Measurements from ENCODE around the gene STK32C. TPM values are rescaled to one million over a fixed set of nuclear protein-coding genes. Genes with fewer than 3 reads are reported as not detected.
"Not testable (repeated sequence)": the region's sequence is repeated elsewhere in the genome, so short reads cannot be mapped to it uniquely, and the experiment has no call there.

STK32C gene
- total RNA-seq, 2 donors from 2014 or later: 2.6 to 3.7 TPM

DNA sequence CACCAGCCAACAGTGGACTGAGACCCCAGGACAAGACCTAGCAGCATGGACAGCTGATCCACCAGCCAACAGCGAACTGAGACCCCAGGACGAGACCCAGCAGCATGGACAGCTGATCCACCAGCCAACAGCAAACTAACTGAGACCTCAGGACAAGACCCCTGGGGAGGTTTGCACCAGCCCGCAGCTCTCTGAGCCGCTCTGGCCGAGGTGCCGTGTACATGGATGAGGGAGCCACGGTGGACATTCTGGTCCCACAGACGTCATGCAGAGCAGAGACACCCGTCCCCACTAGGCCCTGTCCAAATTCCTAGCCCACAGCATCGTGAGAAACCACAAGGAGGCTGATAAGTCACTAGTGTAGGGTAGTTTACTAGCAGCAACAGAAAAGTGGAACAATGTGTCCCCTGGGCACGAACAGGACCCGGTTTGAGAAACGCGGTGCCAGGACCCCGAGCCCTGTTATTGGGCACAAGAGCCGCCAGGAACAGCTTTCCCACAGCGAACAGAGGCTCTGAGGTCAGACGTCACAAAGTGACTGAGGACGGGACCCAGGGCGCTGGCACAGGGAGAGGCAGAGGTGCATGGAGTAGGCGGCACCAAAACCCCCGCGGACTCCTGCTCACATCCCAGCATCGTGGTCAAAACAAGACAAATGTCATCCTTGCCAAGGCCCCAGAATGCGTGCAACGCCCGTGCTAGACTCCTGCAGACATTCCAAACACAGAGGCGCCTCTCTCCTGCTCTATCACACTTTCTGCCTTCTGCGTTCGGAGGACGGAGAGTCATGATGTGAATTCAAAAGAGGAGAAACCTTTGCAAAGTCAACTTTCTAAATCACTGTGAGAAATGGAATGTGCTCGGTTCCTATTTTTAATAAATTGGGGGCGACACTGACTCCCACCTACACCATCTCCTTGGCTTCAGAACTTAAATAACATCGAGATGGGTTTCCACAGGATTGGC, 8.1 kb downstream of the STK32C start:
- H3K36me3 ChIP-seq: no peaks in the 10 kb centered on the region
- no peak overlapping the region for H3K27ac ChIP-seq
- TF ChIP-seq, protein P1, sequence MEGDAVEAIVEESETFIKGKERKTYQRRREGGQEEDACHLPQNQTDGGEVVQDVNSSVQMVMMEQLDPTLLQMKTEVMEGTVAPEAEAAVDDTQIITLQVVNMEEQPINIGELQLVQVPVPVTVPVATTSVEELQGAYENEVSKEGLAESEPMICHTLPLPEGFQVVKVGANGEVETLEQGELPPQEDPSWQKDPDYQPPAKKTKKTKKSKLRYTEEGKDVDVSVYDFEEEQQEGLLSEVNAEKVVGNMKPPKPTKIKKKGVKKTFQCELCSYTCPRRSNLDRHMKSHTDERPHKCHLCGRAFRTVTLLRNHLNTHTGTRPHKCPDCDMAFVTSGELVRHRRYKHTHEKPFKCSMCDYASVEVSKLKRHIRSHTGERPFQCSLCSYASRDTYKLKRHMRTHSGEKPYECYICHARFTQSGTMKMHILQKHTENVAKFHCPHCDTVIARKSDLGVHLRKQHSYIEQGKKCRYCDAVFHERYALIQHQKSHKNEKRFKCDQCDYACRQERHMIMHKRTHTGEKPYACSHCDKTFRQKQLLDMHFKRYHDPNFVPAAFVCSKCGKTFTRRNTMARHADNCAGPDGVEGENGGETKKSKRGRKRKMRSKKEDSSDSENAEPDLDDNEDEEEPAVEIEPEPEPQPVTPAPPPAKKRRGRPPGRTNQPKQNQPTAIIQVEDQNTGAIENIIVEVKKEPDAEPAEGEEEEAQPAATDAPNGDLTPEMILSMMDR (IDR thresholded peaks at IDR 0.05): no peak
- H3K27me3 ChIP-seq: no peaks in the 10 kb centered on the region
- no peaks in the 10 kb centered on the region for H3K9me3 ChIP-seq
- H3K4me1 ChIP-seq: no peaks in the 10 kb centered on the region
- H3K4me3 ChIP-seq: no peak overlapping the region
- no peak for DNase-seq (ENCODE audit: low spot score)

DNA sequence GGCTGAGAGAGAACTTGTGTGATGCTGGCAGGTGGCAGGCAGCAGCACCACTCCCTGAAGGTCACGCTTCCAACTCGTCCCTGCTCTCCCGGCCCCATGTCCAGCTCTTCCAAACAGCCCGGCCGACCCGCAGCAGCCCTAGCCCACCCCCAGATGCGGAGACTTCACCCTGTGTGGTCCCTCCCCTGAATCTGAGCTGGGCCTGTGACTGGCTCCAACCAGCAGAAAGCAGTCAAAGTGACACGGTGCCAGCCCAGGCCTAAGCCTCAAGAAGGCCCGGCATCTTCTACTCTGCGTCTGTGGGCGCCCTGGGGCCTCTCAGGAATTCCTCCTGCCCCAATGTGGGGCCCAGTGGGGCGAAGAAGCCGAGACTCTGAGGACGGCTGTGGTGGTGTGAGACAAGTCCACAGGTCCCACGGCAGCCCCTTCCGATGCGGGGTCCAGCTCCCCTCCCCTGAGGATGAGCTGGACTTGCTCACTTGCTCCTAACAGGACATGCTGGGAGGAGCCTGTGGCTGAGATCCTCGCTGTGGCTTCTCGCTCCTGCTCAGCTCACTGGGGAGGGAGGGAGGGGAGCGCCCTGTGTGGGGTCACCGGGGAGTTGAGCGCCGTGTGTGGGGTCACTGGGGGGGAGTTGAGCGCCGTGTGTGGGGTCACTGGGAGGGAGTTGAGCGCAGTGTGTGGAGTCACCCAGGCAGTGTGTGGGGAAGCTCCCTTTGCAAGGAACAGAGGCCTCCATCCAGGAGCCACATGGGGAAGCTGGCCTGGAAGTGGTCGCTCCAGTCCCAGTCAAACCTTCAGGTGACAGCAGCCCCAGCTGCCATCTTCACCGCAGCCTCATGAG, 9.5 kb downstream of the STK32C start:
- no peak for DNase-seq (ENCODE audit: low spot score)
- no peak overlapping the region for H3K4me3 ChIP-seq
- H3K9me3 ChIP-seq: no peaks in the 10 kb centered on the region
- H3K27me3 ChIP-seq: no peaks in the 10 kb centered on the region
- TF ChIP-seq, protein P1 (IDR thresholded peaks at IDR 0.05): no peak
- no peaks in the 10 kb centered on the region for H3K36me3 ChIP-seq
- H3K27ac ChIP-seq: no peak overlapping the region
- peaks cover 0 to 5% of the 10 kb centered on the region in 2 donors for H3K4me1 ChIP-seq

DNA sequence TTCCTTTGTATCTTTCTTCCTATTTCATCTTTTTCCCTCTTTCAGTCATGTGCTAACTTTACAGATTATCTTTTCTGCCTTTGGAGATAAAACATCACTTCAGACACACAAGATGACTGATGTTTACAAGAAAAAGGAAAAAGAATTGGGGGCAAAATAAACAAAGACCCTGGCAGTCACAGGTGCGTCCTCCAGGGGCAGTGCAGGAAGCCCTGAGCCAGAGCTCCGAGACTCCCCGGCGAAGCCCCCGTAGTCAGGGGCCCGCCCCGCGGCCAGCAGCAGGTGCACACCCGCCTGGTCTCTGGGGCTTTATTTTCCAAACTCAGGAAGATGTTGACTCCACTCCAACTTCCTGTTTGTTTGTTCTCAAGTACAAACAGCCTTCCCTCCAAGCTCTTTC, 10.2 kb downstream of the STK32C start:
- Histone ChIP-seq H3K36me3 (no peaks in the 10 kb centered on the region), H3K4me3 (no peak overlapping the region), H3K27me3 (no peaks in the 10 kb centered on the region), H3K4me1 (peaks cover 0 to 8% of the 10 kb centered on the region in 2 donors), H3K27ac (no peak overlapping the region), H3K9me3 (no peaks in the 10 kb centered on the region)
- no peak for DNase-seq (ENCODE audit: low spot score)
- TF ChIP-seq, protein P1 (IDR thresholded peaks at IDR 0.05): no peak

GRCh38 chr10:132296666-132297443, 10.9 kb downstream of the STK32C start:
- H3K9me3 ChIP-seq: no peaks in the 10 kb centered on the region
- TF ChIP-seq, protein P1 (IDR thresholded peaks at IDR 0.05): no peak

DNA sequence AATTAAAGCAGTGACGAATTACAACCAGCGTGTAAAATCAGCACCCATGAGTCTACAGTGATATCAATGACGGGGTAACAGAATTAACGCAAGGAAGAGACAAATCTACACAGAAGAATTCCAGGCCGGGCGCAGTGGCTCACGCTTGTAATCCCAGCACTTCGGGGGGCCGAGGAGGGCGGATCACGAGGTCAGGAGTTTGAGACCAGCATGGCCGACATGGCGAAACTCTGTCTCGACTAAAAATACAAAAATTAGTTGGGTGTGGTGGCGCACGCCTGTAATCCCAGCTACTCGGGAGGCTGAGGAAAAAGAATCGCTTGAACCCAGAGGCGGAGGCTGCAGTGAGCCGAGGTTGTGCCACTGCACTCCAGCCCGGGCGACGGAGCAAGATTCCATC, 12.3 kb downstream of the STK32C start:
- not testable (repeated sequence) for DNase-seq (ENCODE audit: low spot score)

More at GRCh38 chr10:132296666-132297443, 10.9 kb downstream of the STK32C start:
- no peaks in the 10 kb centered on the region for H3K27me3 ChIP-seq
- H3K27ac ChIP-seq: no peak overlapping the region
- no peaks in the 10 kb centered on the region for H3K36me3 ChIP-seq
- peaks cover 0 to 8% of the 10 kb centered on the region in 2 donors for H3K4me1 ChIP-seq
- no peak overlapping the region for H3K4me3 ChIP-seq
- DNase-seq (ENCODE audit: low spot score): no peak

More for the DNA sequence above, 12.3 kb downstream of the STK32C start:
- not testable (repeated sequence) for H3K4me3 ChIP-seq, H3K27ac ChIP-seq, H3K27me3 ChIP-seq, H3K4me1 ChIP-seq, H3K36me3 ChIP-seq, H3K9me3 ChIP-seq
